ENCODE data around the gene CANX.

The CANX gene

GRCh38 chr5:179697993-179698934, 503 bp upstream of the CANX start:
- peak; percentile 99 for DNase-seq (ENCODE audit: low spot score)
- H3K27ac ChIP-seq = peak overlapping the region; percentile 94 to 99
- H3K4me3 ChIP-seq = peak overlapping the region; percentile 87
- TF ChIP-seq CTCF (IDR thresholded peaks at IDR 0.05) = no peak

DNA sequence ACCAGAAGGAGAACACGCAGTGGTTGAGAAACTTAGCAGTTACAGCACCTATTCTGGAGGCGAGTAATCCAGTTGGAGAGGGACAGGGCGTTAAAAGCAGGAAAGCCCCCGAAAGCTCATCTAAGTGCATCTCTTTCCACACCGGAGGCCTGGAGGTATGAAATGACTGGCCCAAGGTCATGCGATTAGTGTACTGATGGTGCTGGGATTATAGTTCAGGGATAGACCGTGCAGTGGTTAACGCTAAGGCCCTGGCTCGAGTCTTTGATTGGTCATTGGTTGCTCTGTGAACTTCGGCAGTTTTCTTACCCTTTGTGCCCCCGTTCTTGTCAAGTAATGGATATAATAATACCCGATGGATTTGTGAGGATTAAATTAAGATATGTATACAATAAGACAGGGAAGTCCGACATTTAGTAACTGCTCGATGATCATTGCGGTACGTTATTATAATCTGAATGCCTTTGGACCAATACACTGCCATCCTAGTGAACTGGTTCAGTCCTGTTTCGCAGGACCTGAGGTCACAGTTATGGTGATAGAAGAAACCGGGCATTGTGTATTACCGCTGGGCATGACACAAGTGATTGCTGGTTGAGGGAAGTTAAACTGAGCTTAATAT, 960 bp downstream of the CANX start:
- H3K4me3 ChIP-seq = peak overlapping the region; percentile 87
- peak overlapping the region; percentile 94 to 99 for H3K27ac ChIP-seq
- no peak for TF ChIP-seq CTCF (IDR thresholded peaks at IDR 0.05)
- DNase-seq (ENCODE audit: low spot score) = no peak

DNA sequence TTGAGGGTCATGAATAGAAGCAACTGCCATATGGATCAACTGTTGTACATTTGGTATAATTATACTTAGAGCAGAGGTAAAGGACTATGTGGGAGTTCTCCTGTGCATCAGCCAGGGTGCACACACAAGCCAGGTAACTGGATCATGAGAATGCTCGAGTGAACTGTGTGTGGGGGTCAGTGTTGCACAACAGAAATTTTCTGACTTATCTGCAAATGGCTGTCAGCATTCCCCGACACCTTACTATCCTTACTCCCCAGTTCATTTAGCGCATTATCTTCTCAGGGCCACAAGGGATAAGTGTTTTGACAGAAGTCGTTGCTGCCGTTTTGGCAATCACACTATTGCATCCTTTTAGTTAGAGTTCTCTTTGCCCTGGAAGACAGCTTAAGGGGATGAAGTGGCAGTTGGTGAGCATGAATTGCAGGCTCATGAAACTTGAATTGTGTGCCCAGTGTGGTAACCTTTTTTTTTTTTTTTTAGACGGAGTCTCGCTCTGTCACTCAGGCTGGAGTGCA, 1.7 kb downstream of the CANX start:
- no peak for DNase-seq (ENCODE audit: low spot score)
- no peak for TF ChIP-seq CTCF (IDR thresholded peaks at IDR 0.05)
- Histone ChIP-seq H3K4me3 (peak overlapping the region; percentile 87), H3K27ac (peak overlapping the region; percentile 33 to 99)

GRCh38 chr5:179716286-179716685, 17.5 kb downstream of the CANX start:
- no peak for DNase-seq (ENCODE audit: low spot score)
- Histone ChIP-seq H3K27ac (no peak overlapping the region), H3K4me3 (no peak overlapping the region)
- no peak for TF ChIP-seq CTCF (IDR thresholded peaks at IDR 0.05)

- TF ChIP-seq CTCF (IDR thresholded peaks at IDR 0.05) = no peak
These were observed 21.5 kb downstream of the CANX start for GRCh38 chr5:179720222-179720621.

DNA sequence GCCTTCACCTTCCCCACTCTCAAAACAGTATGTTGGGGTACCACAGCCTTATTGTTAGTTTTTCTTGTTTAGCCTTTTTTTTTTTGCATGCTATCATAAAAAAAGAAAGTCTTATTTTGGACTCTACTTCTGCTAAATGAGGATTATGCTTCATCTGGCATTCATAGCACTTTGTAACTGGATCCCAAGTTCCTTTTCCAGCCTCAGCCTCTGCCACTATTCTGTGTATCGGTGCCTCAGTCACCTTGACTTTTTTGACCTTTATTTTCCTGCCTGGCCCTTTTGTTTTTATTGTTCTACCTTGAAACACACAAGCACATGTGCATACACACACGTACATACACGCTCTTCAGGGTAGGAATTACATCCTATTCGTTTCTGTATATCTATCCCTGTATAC, 25.4 kb downstream of the CANX start:
- TF ChIP-seq CTCF (IDR thresholded peaks at IDR 0.05) = no peak
- H3K27ac ChIP-seq = no peak overlapping the region
- no peak overlapping the region for H3K4me3 ChIP-seq
- no peak for DNase-seq (ENCODE audit: low spot score)

More at GRCh38 chr5:179720222-179720621, 21.5 kb downstream of the CANX start:
- no peak for DNase-seq (ENCODE audit: low spot score)
- Histone ChIP-seq H3K27ac (no peak overlapping the region), H3K4me3 (no peak overlapping the region)

Measured in coronary artery (tissue), 2 donors.